ENCODE results near the gene CAVIN3.

Gene CAVIN3

GRCh38 chr11:6350043-6350442 lies 29.7 kb upstream of the CAVIN3 start:
- TF ChIP-seq USF1 (IDR thresholded peaks at IDR 0.05) = no peak
- TF ChIP-seq TAF1 (IDR thresholded peaks at IDR 0.05; ENCODE audit: low read depth) = no peak
- no peak for TF ChIP-seq NFIC (IDR thresholded peaks at IDR 0.05)
- no peak for TF ChIP-seq ZBTB7A (IDR thresholded peaks at IDR 0.05; ENCODE audit: low read depth)

DNA sequence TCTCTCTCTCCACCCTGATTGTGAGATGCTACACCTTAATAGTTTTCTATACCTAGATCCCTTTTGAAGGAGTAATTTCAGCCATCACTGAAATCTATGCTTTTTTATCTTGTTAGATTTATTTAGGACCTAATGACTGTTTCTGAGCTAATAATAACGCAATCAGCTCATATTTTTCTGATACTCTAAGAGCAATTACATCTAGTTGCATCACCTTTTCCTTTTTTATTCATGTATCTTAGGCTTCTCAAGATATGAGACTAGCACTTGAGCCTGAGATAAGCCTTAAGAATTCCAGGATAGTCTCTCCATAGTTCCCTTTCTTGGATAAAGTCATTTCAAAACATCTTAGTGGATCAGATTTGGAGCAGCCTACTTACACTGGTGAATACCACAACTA lies 25.1 kb upstream of the CAVIN3 start:
- TF ChIP-seq RAD21 (IDR thresholded peaks at IDR 0.05; ENCODE audit: low read depth) (no peak), FOXM1 (IDR thresholded peaks at IDR 0.05; ENCODE audit: borderline replicate concordance, low read depth) (no peak), TCF12 (IDR thresholded peaks at IDR 0.05; ENCODE audit: low read depth) (no peak), USF1 (IDR thresholded peaks at IDR 0.05) (no peak), EP300 (IDR thresholded peaks at IDR 0.05; ENCODE audit: borderline replicate concordance) (no peak), YY1 (IDR thresholded peaks at IDR 0.05; ENCODE audit: low read depth) (no peak), MAX (IDR thresholded peaks at IDR 0.05) (no peak), TAF1 (IDR thresholded peaks at IDR 0.05; ENCODE audit: low read depth) (no peak), NFIC (IDR thresholded peaks at IDR 0.05) (no peak), CEBPB (IDR thresholded peaks at IDR 0.05) (no peak), EGR1 (IDR thresholded peaks at IDR 0.05) (no peak), TEAD4 (IDR thresholded peaks at IDR 0.05) (no peak), CREB1 (IDR thresholded peaks at IDR 0.05; ENCODE audit: low read depth) (no peak)
- TF ChIP-seq, protein P1, sequence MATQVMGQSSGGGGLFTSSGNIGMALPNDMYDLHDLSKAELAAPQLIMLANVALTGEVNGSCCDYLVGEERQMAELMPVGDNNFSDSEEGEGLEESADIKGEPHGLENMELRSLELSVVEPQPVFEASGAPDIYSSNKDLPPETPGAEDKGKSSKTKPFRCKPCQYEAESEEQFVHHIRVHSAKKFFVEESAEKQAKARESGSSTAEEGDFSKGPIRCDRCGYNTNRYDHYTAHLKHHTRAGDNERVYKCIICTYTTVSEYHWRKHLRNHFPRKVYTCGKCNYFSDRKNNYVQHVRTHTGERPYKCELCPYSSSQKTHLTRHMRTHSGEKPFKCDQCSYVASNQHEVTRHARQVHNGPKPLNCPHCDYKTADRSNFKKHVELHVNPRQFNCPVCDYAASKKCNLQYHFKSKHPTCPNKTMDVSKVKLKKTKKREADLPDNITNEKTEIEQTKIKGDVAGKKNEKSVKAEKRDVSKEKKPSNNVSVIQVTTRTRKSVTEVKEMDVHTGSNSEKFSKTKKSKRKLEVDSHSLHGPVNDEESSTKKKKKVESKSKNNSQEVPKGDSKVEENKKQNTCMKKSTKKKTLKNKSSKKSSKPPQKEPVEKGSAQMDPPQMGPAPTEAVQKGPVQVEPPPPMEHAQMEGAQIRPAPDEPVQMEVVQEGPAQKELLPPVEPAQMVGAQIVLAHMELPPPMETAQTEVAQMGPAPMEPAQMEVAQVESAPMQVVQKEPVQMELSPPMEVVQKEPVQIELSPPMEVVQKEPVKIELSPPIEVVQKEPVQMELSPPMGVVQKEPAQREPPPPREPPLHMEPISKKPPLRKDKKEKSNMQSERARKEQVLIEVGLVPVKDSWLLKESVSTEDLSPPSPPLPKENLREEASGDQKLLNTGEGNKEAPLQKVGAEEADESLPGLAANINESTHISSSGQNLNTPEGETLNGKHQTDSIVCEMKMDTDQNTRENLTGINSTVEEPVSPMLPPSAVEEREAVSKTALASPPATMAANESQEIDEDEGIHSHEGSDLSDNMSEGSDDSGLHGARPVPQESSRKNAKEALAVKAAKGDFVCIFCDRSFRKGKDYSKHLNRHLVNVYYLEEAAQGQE (IDR thresholded peaks at IDR 0.05; ENCODE audit: low read depth) = no peak

- TF ChIP-seq YY1 (IDR thresholded peaks at IDR 0.05; ENCODE audit: low read depth) = no peak
- no peak for TF ChIP-seq ZBTB7A (IDR thresholded peaks at IDR 0.05; ENCODE audit: low read depth)
- no peak for TF ChIP-seq TAF1 (IDR thresholded peaks at IDR 0.05; ENCODE audit: low read depth)
- no peak for TF ChIP-seq MAX (IDR thresholded peaks at IDR 0.05)
- TF ChIP-seq NFIC (IDR thresholded peaks at IDR 0.05) = no peak
- TF ChIP-seq CREB1 (IDR thresholded peaks at IDR 0.05; ENCODE audit: low read depth) = no peak
- TF ChIP-seq RAD21 (IDR thresholded peaks at IDR 0.05; ENCODE audit: low read depth) = no peak
- TF ChIP-seq EGR1 (IDR thresholded peaks at IDR 0.05) = no peak
- no peak for TF ChIP-seq EP300 (IDR thresholded peaks at IDR 0.05; ENCODE audit: borderline replicate concordance)
- TF ChIP-seq TEAD4 (IDR thresholded peaks at IDR 0.05) = no peak
- TF ChIP-seq, protein P1 (IDR thresholded peaks at IDR 0.05; ENCODE audit: low read depth) = no peak
- no peak for TF ChIP-seq USF1 (IDR thresholded peaks at IDR 0.05)
- TF ChIP-seq FOXM1 (IDR thresholded peaks at IDR 0.05; ENCODE audit: borderline replicate concordance, low read depth) = no peak
- TF ChIP-seq CEBPB (IDR thresholded peaks at IDR 0.05) = no peak
- TF ChIP-seq TCF12 (IDR thresholded peaks at IDR 0.05; ENCODE audit: low read depth) = no peak
Measured at GRCh38 chr11:6336293-6336692, 16.0 kb upstream of the CAVIN3 start.

DNA sequence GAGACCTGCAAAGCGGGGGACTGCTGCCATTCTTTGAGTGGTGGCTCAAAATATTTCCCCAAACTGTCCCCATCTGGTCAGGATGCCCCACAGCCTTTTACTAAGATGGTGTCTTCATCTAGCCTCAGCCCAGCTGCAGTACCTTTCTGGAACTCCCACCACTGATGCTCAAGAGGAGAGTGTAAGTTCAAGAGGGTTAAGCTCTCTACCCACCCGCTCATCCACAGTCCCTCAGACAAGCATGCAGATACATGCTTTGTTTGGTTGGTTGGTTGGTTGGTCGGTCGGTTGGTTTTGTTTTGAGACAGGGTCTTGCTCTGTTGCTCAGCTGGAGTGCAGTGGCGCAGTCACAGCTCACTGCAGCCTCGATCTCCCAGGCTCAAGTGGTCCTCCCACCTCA lies 14.5 kb upstream of the CAVIN3 start:
- no peak for TF ChIP-seq RAD21 (IDR thresholded peaks at IDR 0.05; ENCODE audit: low read depth)
- no peak for TF ChIP-seq USF1 (IDR thresholded peaks at IDR 0.05)
- no peak for TF ChIP-seq TCF12 (IDR thresholded peaks at IDR 0.05; ENCODE audit: low read depth)
- TF ChIP-seq EGR1 (IDR thresholded peaks at IDR 0.05) = no peak
- TF ChIP-seq YY1 (IDR thresholded peaks at IDR 0.05; ENCODE audit: low read depth) = no peak
- no peak for TF ChIP-seq EP300 (IDR thresholded peaks at IDR 0.05; ENCODE audit: borderline replicate concordance)
- TF ChIP-seq CEBPB (IDR thresholded peaks at IDR 0.05) = no peak
- no peak for TF ChIP-seq NFIC (IDR thresholded peaks at IDR 0.05)
- TF ChIP-seq TAF1 (IDR thresholded peaks at IDR 0.05; ENCODE audit: low read depth) = no peak
- no peak for TF ChIP-seq MAX (IDR thresholded peaks at IDR 0.05)
- TF ChIP-seq TEAD4 (IDR thresholded peaks at IDR 0.05) = no peak
- TF ChIP-seq, protein P1 (IDR thresholded peaks at IDR 0.05; ENCODE audit: low read depth) = no peak
- TF ChIP-seq FOXM1 (IDR thresholded peaks at IDR 0.05; ENCODE audit: borderline replicate concordance, low read depth) = no peak
- no peak for TF ChIP-seq CREB1 (IDR thresholded peaks at IDR 0.05; ENCODE audit: low read depth)

All from Ishikawa (cell line).